CD4-positive, alpha-beta T cell treated with Interferon gamma for 1 hour (primary cell): Measurements from ENCODE around the gene HOXC4.

Experiments
- DNase-seq: peaks from one replicate; pipeline ENCODE4 v3.0.0-alpha.2; 2020

The HOXC4 gene

DNA sequence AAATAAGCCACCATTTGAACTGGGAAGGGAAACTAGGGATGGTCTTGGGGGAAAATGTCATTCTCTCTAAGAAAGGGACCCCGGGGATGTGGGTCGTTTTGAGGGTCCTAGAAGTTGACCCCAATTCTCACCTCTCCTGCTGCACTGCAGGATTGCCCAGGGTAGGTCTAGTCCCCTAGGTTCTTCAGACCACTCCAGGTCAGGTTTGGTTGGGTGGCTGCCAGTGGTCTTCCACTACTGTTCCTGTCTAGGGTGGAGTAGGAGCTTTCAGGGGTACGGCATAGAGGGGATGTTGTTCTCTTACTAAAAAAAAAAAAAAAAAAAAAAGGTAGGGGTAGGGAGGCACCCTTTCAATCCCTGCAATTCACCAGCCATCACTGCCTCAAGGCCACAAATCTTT is 37.6 kb upstream of the HOXC4 start:
- no peak for DNase-seq

DNA sequence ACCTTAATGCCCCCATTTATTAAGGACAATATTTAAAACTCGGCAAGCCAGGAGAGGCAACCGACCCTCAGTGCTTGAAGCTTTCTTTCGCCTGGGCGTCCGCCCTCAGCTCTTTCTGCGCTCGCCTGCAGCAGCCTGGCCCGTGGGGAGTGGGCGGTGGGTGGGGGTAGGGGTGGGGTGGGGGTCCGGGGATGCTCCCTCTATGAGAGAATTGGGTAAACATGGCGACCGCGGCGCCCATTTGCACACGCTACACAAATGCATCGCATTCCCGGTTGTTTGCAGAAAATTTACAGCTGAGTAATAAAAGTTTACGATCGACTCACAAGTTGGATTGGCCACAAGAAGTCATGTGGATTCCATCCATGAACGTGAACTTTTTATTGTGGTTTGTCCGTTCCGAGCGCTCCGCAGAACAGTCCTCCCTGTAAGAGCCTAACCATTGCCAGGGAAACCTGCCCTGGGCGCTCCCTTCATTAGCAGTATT is 37.1 kb upstream of the HOXC4 start:
- no peak for DNase-seq

DNA sequence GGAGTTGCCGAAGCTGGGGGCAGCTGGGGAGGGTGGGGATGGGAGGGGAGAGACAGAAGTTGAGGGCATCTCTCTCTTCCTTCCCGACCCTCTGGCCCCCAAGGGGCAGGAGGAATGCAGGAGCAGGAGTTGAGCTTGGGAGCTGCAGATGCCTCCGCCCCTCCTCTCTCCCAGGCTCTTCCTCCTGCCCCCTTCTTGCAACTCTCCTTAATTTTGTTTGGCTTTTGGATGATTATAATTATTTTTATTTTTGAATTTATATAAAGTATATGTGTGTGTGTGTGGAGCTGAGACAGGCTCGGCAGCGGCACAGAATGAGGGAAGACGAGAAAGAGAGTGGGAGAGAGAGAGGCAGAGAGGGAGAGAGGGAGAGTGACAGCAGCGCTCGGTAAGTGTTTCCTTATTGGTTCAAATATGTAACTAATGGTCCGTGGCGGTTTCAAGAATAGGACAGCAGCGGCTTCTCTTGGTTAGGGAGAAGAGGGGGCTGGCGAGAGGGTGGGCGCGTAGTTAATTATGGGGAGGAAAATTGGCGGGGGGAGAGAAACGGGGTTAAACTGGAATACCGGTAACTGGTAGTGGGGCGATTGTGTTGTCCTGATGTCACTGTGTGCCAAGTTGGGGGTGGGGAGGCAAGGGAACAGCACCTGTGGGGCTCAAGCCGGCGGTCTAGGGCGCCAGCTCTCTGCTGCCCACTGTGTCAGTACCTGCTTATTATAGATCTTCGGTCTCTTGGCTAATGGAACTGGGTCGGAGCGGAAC is 36.4 kb upstream of the HOXC4 start:
- DNase-seq = no peak

DNA sequence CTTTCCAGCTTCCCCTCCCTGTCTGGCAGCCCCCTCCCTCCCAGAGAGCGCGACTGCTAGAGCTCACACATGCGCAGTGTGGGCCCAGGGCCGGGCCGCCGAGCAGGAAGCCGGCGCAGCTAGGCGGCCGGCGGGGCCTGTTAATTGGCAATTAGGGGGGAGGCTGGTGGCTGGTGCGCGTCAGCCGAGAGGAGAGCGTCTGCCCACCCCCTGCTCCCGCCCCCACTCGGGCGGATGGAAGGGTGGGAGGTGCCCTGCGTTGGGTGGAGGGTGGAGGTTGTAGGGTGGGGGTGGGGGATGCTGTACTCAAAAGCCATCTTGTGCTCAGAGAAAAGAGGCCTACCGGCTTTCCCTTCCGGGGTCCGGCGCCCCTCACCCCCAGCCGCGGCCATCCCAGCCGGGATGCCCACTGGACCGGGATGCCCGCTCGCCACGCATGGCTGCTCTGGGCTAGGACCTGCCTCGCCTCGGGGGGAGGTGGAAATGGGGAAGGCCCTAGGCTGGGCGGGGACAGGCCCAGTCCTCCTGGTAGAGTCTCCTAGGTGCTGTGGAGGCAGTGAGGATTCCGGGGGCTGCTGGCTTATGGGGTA is 35.7 kb upstream of the HOXC4 start:
- peak; percentile 85 for DNase-seq

DNA sequence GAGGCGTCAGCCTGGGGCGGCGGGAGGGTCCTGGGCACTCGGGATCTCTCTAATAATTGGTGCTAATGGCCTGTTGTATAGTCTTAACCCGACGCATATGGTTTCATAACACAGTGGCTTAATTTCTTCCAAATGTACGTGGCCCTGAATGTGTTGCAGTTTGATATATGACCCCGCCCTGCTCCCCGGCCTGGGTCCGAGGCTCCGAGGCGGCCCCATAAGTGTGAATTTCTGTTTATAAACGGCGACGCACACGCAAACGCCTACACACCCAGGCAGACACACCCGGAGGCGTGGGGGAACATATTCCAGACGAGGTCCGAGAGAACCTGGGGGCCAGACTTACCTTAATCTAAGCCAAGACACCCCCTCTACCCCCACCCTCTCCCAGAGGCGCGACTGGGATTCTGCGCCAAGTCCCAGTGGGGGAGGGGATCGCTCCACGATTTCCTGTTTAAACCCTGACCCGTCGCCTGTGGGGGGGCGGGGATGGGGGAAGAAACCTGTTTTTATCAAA is 35.1 kb upstream of the HOXC4 start:
- DNase-seq = no peak

DNA sequence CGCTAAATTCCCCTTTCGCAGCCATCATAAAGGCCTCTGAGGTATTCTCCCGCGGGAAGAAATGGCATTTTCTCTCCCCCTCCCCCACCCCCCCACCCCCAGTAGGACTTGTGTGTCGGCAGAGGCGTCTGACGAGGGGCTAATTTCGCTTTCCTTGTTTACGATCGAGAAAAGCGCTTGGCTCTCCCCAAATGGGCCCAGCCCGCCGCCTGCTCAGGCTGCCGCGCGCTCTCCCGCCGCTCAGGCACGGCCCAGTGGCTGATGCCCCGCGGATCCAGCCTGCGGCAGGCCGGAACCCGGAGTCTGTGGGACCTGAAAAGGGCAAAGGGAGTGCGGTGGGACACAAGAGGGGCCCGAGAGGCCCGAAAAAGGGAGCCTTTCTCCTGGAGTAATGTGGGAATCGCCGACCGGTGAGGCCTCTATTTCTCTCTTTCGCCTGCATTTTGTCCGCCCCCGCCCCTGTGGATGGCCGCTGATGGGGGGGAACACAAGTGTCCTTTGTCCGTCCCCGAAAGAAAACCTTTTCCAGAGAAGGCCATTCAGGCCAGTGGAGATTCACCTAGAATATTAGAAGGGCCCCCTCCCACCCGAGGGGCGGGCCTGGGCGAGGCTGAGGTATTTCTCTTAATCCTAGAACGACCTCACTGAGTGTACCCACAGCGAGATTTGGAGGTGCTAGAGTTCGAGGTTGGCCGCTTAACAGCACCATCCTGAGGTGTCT is 34.4 kb upstream of the HOXC4 start:
- no peak for DNase-seq

DNA sequence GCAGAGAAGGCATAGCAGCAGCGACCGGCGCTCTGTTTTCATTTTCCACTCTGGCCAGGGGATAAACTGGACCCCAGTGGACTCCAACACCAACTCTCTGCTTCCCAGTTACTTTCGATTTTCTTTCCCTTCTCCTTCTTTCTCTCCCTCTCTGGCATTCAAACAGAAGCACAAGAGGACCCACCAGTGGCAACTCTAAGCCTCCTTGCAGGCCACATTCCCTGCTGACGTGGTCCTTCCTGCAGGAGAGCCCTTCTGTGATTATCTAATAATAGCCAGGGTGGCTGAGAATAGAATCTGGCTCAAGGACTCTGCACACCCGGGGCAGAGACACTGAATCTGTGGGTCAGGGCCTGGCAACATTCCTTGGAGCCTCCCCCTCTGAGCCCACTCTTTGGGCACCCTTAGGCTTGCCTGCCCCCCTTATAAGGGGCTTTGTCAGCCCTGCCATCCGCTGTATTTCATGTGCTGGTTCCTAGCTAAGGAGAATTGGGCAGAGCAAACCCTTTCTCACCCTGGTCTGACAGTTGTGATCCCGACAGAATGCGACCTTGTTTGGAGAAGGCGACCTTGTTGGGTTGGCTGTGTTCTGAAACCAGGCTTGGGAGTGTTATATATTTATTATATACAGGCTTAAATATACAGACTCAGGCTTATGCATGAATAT is 33.6 kb upstream of the HOXC4 start:
- DNase-seq = no peak

DNA sequence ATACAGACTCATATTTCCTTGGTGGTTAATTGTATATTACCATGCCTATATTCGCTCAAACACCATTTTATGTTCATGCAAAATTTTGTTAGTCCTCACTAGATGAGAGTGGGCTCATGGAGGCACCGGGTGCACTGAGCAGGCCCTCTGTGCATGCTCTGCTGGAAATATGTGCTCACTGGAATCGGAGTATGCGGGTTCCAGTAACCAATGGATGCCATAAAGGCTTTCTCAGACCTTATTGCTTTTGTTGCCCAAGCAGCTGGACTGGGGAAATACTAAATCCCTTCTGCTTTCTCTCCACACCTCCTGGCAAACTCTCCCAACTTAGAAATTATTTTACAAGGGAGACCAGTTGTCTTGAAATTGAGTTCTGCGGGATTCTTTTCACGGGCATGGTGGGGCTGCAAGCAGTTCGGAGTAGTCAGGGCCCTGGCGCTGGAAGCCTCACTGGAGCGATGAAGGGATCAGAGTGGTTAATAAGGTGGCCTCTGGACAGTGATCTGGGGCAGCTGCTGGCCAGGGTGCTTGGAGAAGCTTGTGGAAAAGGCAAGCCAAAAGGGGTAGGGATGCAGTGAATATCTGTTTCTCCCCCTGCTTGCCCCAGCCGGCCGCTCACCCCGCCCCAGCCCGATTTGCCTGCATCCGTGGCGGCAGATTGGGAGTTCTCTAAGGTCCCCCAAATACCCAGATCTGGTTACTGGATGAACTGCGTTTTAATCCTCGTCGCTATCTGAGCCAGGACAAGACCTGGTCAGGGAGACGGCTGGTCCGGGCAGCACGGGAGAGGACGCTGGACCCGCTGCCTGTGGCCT is 32.8 kb upstream of the HOXC4 start:
- DNase-seq = no peak

DNA sequence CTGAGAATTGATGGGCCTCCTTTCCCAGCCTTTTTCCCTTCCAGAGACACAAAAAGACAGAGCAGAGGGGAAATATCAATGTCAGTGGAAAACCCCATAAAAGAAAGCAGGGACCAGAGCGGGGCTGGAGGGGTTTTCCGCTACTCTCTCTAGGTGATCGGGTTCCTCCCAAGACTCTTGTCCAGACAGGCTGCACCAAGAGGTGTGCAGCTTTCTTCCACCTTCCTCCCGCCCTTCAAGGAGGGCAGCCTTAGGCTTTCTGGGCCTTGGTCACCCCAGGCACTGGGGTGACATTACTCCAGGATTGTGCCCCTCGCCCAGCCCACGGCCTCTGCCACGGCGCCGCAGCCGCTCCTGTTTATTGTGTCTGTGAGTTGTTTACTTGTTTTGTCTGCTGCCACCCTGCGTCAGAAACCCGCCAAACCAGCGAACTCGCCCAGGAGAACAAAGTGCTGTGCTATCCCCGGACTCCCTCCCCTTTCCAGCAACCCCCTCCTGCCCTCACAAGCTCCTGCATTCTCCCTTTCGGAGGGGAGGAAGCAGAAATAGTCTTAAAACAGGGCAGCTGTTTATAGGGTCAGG is 32.1 kb upstream of the HOXC4 start:
- no peak for DNase-seq

DNA sequence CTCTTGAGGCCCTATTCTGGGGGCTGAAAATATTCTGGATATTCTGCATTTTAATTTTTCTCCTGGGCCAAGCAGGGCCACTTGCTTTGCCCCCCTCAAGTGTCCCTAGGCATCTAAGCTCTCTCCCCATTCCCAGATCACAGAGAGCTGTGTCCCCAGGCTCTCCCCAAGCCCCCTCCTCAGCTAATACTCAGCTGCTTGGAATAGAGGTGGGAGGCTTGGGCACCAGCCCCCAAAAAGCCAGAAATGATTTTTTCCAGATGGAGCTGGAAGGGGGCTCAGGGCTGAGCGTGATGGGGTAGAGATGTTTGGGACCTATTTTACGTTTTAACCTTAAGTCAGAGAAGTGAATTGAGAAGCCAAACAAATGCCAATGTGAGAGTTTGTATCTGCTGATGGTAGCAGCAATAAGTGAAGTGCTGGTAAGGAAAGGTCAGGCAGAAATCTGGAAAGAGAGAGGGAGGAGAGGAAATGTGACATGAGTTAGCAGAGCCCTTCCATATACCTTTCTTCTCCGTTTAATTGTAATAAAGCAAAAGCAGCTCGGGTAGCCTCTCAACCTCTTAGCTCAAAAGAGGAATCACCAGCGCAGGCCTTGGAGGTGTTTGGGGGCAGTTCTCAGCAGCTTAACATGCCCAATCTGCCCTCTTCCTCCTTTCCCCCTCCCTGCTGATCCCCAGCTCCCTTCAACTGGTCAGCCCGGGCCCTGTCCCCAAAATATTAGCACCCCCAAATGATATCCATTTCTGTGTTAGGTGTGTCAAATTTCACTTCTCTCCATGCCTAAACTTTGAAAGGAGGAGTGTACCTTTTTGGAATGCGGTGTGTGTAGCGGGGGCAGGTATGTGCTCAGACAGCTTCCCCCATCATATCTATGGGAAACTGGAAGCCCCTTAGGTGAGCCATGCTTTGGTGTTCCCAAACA is 30.4 kb upstream of the HOXC4 start:
- DNase-seq = no peak

DNA sequence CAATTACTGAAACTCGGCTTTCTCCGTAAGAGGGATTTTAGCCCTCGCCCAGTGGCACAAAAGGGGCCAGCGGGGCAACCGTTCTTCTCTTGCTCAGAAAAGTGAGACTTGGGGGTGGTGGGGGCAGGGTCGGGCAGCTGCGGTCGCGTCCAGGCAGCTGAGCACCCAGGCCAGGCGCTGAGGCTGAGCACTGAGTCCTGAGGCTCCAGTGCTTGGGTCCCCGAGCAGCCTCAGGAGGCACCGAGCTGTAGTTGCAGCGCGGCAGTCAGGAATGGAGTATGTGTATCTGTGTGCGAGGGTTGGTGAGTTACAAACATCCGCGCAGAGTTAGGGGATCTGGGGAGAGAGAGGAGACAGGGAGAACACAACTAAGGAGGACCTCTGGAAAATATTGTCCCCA is 29.5 kb upstream of the HOXC4 start:
- DNase-seq = no peak

DNA sequence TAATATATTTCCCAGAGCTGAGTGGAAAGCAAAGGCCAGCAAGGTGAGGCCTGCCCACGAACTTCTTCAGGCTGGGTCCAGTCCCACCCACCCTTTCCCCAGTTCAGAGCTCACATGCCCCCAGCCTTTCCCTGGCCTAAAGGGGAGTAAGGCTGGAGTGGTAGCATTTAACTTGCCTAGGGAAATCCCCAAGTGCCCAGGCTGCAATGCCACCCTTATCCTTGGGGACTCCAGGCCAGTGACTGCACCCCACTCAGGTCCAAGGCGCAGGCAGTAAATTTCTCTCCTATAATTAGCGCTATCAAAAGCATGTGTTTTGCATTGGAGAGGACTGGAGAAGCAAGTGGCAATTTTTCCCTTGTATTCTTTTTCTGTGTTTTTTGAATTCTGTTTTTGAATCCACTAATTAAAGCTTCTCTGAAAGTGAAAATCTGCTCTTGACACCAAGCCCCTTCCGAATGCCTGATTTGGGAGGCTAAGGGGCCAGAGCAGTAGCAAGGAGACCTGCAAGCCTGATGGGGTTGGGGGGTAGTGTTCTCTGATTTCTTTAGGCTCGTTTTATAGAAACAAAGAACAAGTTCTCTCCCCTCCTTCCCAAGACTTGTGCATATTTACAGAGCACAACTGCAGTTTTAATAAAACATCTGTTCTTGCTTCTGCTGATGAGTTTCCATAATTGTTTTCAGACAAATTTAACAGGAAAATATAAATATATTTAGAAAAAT is 28.9 kb upstream of the HOXC4 start:
- DNase-seq = no peak

DNA sequence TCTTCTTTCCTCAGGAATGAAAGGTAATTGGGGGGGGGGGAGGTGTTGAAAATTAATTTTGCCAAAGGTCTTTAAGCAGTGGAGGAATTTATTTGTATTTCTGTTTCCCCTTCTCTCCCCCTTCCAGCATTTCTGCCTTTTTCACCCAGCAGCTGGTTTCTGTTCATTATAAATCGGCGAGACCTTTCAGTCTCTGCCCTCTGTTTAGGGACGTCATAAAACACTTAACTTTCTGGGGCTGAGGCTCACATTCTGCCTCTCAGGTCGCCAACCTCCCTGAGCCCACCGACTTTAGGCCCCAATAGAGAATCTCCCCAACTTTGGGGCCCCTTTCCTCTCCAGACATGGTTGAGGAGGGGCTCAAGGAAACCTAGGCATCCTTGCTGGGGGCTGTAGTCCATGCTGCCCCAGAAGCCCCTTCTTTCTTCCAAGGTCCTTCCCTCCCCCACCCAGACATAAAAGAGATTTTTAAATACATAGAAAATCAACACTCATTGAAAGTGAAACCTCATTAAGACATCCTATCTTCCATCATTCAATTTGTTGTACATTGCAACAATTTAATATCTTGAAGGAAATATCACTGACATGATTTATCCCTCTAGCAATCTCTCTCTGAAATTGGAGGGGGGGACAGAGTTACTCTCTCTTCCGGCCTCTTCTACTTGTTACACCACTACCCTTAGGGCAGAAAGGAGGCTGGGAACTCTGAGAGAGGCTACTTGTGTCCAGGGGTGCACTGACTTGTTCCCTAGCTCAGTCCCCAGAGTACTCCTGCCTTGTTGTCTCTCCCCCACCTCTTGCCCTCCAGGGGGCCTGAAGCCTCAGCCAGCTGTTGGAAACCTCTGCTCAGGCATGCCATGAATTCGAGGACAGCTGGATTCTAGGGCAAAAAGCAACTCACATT is 27.9 kb upstream of the HOXC4 start:
- no peak for DNase-seq

DNA sequence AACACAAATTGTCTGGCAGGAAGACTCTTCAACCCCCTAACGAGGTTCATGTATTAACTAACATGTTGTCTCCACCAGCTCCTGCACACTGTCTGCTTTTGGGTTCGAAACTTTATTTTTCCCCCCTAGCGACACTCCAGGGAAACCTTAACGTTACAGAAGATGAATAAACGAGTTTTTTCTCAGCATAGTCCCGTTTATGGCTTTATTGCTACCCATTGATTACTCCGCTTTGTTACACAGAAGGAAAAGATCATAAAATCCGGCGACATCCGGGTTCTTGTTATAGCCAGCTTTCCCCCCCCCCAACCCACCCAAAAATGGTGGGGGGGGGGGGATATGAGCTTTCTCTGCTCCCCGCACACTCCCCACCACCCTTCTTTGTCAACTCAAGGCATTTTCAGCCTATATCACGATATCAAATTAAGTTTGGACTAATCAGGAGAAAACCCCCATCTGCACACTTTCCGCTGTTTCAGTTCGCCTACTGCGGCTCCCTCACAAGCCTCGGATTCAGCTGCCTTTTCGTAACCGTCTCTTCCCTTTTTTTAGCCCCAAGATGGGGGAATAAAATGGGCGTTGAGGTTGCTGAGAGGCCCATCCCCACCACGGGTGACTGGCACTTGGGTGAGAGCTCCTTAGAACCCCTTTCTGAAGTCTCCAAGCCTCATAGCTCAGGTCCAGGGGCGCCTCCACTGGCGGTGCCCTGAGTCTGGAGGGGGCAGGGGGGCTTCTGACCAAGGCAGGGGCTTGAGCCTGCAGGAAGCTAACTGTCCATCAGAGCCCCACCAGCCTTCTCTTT is 26.8 kb upstream of the HOXC4 start:
- DNase-seq = no peak

DNA sequence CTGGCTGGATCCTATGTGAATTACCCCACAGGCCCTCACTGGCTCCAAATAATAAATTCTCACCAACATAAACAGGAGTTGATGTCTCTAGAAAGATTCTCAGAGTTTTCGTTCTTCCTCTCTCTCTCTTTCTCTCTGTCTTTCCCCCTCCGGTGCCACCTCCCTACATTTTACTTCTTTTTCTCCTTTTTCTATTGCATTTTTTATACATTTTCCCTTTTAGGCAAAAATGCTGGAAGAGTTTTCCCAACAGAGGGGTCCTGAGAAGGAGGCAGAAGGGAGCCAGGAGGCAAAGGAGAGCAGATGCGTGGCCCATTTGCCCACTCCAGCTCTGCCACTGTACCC is 26.2 kb upstream of the HOXC4 start:
- no peak for DNase-seq

DNA sequence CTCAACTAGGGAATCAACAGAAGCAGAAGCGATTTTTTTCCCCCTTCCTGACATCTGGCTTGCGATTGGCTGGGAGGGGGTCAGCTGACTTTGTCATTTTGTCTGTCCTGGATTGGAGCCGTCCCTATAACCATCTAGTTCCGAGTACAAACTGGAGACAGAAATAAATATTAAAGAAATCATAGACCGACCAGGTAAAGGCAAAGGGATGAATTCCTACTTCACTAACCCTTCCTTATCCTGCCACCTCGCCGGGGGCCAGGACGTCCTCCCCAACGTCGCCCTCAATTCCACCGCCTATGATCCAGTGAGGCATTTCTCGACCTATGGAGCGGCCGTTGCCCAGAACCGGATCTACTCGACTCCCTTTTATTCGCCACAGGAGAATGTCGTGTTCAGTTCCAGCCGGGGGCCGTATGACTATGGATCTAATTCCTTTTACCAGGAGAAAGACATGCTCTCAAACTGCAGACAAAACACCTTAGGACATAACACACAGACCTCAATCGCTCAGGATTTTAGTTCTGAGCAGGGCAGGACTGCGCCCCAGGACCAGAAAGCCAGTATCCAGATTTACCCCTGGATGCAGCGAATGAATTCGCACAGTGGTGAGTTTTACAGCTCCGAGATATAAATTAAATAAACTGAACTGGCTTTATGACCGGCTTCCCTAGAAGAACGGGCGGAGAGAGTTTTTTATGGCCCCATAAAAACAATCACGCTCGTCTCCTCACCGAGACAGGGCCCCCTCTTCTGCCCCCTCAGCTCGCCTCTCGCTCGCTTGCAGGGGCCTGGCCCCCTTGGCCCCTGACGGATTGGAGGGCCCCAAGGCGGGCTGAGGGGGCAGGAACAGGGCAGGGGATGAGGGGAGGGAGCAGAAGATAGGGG is 25.1 kb upstream of the HOXC4 start, which contains the start of gene HOXC6:
TSS of gene HOXC6 (plus strand) at position 127 of the 888 bp plus-strand sequence. CDS start at position 209, 82 bp downstream.
- DNase-seq = no peak
